GM18907 (cell line): ENCODE measurements around the gene VDAC1.
"Not testable (repeated sequence)": the region's sequence is repeated elsewhere in the genome, so short reads cannot be mapped to it uniquely, and the experiment has no call there.

ENCODE experiments used
- ATAC-seq: cut with Tn5 transposase; IDR thresholded peaks from one replicate; pipeline ENCODE4 v1.9.1; 2021; ENCODE audit warnings: mild to moderate bottlenecking, moderate library complexity; ENCODE audit not compliant: unreplicated experiment

Gene VDAC1

GRCh38 chr5:133944263-133945185 is 60.3 kb downstream of the VDAC1 start:
- no peak for ATAC-seq

DNA sequence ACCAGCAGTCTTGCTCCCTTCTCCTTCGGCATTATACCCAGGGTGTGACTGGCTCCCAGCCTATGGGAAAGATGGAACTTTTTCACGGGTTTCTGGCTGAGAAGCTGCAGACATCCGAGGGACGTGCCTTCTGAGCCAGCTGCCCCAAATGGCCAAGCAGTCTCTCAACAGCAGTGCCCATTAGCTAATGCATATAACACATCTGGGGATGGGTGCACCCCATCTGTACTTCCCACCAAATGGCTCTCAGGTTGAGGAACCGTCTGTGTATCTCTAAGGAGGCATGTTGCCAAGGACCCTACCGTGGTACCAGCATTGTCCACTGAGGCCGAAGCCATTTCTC is 61.3 kb downstream of the VDAC1 start:
- ATAC-seq: no peak

DNA sequence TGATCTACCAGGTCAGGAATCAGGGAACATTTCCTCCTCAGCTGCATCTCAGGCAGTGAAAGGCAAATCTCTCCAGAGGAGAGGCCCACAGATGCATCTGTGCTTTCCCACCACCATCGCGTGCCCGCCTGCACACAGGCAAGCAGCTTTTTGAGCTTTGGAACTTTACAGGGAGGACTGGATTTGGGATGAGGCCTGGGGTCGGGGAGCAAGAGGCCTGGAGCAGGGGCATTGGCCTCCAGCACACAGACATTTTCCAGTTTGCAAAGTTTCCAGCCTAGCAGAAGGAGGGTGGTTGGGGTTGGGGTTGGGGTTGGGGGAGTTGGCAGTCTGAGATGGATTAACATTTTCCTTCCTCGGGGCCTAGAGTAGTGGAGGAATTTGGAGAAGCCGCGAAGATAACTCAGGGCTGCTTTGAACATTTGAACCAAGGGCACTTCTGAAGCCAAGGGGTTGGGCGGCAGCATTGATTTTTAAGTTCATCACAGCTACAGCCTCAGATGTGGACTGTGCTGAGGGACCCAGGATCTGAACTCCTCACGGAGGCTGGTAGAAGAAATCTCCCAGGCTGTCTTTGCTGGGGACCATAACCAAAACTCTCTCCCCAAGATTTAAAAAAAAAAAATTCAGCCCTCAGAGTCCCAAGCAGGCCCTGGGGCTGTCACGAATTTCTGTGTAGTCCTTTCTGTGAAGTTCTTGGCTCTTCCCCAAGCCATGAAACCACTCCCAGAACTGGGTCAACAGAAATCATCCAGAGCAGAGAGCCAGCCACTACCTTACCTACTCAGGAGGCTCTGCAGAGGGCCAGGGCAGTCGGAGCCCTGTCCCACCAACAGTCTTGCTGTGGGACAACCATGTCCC is 61.9 kb downstream of the VDAC1 start:
- no peak for ATAC-seq

- ATAC-seq: no peak
Measured at GRCh38 chr5:133941456-133942196, 63.1 kb downstream of the VDAC1 start.

GRCh38 chr5:133939668-133940067 is 65.1 kb downstream of the VDAC1 start:
- no peak for ATAC-seq

GRCh38 chr5:133938929-133939328 is 65.8 kb downstream of the VDAC1 start:
- peak; percentile 45 for ATAC-seq

GRCh38 chr5:133938039-133938821 is 66.5 kb downstream of the VDAC1 start:
- ATAC-seq: no peak

DNA sequence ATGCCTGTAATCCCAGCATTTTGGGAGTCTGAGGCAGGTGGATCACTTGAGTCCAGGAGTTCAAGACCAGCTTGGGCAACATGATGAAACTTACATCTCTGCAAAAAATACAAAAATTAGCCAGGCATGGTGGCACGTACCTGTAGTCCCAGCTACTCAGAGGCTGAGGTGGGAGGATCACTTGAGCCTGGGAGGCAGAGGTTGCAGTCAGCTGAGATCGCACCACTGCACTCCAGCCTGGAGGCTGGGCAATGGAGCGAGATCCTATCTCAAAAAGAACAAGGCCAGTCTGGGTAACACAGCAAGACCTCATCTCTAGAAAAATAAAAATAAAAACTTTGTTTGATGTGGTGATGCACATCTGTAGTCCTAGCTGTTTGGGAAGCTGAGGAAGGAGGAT is 67.1 kb downstream of the VDAC1 start:
- not testable (repeated sequence) for ATAC-seq

GRCh38 chr5:133936651-133937015 is 68.1 kb downstream of the VDAC1 start:
- no peak for ATAC-seq

- ATAC-seq: not testable (repeated sequence)
Measured at GRCh38 chr5:133935991-133936650, 68.7 kb downstream of the VDAC1 start.

DNA sequence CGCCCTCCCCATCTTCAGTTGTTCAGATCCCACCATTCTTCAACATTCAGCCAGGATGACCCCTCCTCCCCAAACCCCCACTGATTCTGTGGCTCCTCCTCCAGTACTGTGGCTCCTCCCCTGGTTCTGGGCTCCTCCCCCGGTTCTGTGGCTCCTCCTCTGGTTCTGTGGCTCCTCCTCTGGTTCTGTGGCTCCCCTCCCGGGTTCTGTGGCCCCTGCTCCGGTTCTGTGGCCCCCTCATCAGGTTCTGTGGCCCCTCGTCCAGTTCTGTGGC is 69.2 kb downstream of the VDAC1 start:
- no peak for ATAC-seq

GRCh38 chr5:133934822-133935666 is 69.7 kb downstream of the VDAC1 start:
- peak; percentile 52 for ATAC-seq

DNA sequence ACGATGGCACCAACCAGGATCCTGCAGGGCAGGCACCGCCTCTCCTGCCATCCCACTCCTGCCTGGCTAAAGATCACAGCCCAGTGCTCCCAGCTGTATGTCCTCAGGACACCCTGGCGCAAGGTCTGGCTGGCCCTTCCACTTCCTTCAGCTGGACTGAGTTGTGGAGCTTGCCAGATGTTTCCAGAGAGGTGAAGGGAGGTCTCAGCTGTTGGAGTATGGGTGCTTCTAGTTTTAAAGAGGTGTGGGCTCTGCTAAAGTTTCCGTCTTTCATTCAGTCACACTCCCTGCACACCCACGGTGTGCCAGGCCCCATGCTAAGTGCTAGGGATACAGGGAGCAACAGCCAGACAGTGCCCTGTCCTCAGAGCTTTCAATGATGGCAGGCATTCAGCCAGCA is 70.5 kb downstream of the VDAC1 start:
- no peak for ATAC-seq

GRCh38 chr5:133933670-133934295 is 71.0 kb downstream of the VDAC1 start:
- ATAC-seq: no peak

- no peak for ATAC-seq
Measured at GRCh38 chr5:133933169-133933509, 71.6 kb downstream of the VDAC1 start.

- ATAC-seq: peak; percentile 28
Measured at GRCh38 chr5:133932441-133933168, 72.2 kb downstream of the VDAC1 start.

GRCh38 chr5:133931546-133931945 is 73.2 kb downstream of the VDAC1 start:
- ATAC-seq: no peak

DNA sequence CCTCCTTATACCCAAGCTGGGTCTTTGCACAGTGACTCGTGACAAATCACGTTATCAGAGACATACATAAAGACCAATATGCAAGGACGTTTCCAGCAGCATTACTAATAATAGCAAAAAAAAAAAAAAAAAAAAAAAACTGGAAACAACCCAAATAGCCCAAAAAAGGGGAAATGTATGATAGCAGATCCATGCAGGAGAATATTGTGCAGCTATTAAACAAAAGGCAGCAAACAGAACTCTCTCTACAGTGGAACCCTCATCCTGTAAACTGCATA is 74.0 kb downstream of the VDAC1 start:
- no peak for ATAC-seq
